ENCODE measurements around the gene FOXO3.
"Not testable (repeated sequence)": the region's sequence is repeated elsewhere in the genome, so short reads cannot be mapped to it uniquely, and the experiment has no call there.

The FOXO3 gene

DNA sequence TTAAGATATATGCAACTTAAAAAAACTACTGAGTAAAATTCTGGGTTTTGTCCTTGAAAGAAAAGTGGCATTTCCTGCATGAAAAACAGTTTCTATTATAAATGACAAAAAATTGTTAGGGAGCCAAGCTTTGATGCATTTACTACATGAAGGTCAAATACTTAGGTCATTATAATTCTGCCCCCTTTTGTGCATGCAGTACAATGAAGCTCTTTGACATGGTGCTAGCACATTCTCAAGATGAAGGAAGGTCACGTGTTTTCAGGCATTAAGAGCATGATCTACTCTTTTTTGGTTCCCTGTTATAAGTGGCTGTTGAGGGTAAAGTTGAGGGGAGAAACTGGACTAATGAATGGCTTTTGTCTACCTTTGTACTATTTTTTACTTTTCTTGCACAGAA is 72.7 kb downstream of the FOXO3 start:
- no peak for DNase-seq

DNA sequence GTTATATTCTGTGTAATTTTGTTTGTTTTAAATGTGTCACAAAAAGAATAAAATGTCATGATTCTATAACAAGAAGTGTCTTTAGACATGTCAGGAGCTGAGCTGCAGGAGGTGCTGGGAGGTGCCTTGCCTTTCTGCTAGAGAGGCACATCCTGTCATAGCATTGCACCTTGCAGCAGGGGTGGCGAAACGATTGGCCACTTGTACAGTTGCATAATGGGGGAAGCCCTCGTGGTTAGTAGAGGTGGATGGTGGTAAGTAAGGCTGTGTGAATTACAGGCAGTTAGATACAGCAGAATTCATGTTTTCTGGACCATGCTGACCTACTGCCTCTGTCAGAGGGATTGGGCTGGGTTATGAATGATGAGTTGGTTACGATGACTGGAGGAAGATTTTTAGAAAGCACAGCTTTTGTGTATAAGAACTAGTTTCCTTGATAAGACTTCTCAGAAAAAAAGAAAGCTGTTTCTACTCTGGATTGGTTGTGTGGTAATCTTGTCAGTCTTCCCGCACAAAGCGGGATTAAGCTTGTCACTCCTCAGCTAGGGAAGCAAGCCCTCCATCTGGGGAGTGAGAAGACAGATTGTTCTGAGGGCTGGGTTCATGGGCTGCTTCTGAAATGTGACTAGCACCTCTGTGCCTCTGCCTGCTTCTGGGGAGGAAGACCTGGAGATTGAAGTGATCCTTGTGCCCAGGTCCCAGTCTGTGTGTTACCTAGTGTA is 74.9 kb downstream of the FOXO3 start:
- DNase-seq = no peak

DNA sequence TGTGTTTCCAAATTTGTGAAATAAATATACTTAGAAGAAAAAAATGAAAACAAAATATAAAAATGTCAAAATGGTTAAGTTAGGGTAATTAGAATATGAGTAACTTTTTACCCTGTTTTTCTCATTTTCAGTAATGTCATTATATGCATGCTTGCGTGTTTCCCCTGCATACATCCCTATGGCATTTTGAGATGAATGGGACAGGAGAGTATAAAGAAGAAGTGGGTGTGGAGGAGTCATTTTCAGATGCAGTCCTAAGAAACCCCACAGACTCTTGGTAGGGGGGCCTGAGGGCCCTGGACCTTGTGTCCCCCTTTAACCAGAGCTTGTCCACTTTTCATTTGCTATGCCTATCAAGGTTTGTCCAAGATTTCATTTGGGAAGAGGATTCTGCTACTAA is 77.2 kb downstream of the FOXO3 start:
- no peak for DNase-seq

DNA sequence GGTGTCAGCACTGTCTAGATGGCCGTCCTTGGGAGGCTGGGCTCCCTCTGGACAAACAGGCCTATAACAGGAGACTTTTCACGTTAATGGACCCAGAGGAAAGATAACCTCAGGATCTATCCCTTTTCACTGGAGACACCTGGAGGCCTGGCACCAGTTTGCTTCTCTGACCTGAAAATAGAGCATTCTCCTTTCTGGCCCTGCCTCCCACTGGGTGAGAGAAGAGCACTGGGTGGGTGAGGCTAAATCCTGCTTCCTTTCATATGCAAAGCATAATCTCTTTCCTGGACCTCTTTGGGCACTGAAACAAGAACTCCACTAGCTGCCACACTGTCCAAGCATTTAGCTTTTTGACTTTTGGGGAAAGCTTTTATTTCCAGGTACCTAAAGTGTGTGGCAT is 78.3 kb downstream of the FOXO3 start:
- no peak for DNase-seq

DNA sequence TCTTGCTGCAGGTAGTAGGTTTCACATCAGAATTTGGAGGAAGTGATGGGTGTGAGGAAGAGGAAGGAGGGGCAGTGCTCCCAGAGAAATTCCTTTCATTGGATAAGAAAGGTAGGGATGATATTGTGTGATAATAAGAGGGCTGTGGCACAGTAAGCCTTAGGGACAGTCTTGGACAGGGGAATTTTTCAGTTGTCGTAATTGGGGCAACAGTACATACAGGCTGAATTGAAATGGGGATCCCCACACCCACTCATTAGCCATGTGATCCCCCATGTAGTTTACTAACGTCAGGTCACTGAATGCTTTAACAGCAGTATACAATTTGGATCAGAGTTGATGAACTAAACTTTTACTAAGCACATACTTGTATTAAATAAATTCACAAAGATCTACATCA is 79.4 kb downstream of the FOXO3 start:
- no peak for DNase-seq

DNA sequence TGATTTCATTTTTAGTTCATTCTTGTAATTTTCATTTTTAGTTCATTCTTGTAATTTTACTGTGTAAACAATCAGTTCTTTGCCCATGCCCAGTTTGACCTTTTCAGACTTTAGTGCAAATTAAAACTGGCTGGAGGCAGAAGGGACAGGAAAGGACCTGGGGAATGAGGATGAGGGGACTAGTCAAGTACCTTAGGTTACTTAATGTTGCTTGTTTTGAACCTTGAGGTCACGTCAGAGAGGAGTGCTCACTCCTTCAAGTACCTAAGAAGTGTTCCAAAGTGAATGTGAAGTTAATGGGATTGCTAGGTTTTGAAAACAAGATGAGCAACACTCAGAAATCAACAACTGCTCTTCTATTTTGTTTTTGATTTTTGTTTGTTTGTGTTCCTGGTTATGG is 82.5 kb downstream of the FOXO3 start:
- DNase-seq = no peak

DNA sequence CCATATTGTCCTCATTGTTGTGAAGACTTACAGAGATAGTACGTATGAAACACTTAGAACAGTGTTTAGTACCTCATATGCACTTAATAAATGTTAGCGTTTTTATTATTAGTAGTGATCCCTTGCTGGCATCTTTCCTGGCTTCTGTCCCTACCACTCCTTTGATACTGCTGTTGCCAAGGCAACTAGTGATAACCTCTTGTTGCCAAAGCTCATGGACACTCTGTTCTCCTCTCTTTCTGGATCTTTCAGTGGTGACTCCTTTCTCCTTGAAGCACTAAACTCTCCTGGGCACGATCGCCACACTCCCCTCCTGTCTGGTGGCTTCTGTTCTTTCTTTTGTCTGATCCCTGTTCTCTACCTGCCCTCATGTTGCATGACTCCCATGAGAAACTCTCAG is 83.5 kb downstream of the FOXO3 start:
- DNase-seq = no peak

DNA sequence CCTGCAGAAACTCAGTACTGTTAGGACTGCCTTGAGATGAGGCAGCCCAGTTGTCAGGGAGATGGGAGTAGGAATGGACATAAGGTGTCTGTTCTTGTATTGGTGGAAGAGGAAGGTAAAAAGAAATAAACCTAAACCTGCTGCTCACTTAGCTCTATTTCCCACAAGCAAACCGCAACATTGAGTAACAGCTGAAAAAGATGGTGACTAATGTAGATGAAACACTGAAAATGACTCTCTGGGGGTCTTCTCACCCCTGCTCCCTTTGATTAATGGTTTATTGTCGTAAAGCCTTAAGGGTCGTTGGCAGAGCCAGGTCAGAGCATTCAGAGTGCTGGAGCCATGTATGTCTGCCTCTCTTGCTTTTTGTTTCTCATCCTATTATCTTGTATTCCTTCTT is 87.5 kb downstream of the FOXO3 start:
- DNase-seq = no peak

DNA sequence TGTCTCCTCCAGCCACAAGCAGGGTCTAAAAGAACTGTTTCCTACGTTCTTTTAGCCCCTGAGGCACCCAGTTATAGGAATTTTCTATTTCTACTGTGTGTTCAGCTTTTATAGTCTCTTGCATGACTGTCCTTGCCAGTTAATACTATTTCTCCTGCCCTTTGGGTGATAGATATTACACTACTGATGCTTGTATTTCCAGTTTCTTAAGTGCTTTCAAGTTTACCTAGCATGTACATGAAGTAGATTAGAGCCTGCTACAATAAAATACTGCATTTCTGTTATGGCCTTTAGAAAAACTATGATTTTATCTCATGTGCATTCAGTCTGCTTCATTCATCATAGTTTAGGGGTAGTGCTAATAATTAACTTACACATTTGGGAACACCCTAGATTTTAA is 89.6 kb downstream of the FOXO3 start:
- DNase-seq = no peak

DNA sequence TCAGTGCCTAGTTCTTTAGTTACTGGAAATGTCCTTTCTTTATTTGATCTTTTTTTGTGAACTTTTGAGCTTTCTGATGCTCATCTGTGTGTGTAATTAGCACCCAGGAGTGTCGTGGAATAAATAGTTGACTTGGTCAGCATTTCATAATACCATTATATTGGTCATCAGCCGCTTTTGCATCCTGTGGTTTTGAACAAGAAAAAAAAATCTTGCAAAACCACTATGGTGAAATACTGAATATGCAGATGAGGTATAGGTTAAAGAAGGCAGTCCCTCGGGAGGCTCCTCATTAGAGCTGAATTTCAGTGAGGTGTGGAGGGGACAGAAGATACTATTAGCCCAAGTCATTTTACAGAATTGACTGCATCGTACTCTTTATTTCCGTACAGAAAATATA is 90.1 kb downstream of the FOXO3 start:
- no peak for DNase-seq

DNA sequence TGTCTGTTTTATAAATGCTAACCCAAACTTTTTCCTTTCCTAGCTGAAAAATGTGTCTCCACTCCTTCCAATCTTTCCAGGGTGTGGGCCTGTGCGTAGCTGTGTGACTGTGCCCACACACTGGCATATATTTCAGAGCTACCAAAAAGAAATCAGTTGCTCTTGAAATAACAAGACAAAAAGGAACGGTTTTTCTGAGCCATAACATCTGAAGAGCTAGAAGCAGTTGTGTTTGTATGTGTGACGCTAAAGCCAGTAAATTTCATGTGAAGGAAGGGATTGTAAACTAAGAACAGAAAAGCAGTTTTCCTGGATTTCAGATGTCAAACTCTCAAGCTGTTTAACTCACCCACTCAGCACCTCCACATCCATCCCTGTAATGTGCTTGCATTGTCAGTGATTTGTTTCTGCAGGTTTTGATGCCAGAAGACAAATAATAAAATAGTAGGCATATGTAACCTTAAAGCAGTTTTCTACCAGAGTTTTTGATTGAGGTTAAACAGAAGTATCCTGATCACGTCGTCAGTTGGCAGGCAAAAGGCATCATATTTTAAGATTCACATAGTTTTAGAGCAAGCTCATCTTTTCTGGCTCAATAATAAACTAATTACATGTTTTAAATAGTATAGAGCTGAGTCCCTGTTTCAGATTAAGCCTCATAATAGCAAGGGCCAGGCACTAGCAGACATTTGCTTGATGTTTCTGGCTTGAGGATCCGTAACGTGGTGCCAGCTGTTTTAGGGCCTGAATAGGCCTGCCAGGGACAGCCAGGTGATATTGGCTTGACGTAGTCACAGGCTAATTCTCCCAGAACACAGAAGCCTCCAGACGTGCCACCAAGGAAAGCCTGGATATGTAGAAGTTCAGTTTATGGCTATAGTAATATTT is 90.9 kb downstream of the FOXO3 start:
- DNase-seq = no peak

DNA sequence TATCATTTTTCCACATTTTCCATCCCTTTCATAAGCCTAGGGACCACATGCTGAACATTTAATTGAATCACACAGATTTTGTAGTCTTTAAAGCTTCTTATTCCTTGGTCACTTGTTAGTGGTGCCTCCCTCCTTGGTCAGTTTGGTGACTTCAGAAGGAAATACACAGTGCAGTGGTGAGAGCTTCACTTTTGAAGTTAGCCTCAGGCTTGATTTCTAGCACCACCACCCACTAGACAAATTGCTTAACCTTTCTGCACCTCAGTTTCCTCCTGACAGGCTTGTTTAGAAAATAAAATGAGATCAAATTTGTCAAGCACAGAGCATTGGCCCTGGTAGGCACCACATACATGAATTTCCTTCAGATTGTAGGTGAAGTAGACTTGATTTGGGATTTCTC is 91.7 kb downstream of the FOXO3 start:
- DNase-seq = no peak

DNA sequence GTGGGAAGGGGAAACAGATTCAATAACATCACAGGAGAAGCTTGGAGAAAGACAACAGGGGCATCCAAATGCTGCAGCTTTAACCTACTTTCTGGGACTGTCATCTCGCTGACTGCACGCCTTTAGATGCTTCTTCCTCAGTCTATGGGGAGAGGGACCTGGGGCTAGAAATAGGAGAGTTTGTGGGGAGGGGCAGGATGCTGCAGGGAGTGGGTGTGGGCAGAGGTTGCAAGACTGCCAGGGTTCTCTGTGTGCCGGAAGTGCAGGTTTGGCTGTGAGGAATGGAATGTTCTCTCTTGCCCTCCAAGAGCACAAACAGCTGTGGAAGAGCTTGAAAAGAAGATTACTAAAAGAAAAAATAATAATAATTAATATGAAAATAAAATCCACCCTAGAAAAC is 93.2 kb downstream of the FOXO3 start:
- DNase-seq = no peak

DNA sequence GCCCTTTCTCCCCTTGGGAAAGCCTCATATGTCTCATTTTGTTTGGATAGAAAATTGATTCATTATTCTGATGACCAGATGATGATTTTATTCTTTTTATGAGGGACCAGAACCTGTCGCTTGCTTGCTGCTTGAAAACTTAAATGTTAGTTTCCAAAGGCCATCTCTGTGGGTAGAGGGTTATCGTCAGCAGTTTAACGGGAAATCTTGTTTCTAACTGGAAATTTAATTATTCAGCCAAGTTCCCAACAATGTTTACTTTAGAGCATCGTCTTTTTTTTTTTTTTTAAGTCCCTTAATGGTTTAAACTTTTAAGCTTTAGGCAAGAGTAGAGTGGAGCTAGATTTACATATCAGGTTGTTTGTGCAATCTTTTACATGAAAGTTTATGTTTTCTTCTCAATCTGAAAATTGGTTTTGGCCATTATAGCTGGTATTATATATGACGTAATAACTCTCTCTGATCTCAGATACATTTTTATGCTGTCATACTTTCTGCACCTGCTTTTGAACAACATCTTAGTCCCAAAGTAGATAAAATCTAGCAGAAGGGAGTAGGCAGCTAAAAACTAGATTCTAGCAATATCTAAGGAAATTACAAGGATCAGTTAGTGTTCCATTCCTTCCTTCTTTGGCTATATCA is 93.9 kb downstream of the FOXO3 start:
- no peak for DNase-seq

DNA sequence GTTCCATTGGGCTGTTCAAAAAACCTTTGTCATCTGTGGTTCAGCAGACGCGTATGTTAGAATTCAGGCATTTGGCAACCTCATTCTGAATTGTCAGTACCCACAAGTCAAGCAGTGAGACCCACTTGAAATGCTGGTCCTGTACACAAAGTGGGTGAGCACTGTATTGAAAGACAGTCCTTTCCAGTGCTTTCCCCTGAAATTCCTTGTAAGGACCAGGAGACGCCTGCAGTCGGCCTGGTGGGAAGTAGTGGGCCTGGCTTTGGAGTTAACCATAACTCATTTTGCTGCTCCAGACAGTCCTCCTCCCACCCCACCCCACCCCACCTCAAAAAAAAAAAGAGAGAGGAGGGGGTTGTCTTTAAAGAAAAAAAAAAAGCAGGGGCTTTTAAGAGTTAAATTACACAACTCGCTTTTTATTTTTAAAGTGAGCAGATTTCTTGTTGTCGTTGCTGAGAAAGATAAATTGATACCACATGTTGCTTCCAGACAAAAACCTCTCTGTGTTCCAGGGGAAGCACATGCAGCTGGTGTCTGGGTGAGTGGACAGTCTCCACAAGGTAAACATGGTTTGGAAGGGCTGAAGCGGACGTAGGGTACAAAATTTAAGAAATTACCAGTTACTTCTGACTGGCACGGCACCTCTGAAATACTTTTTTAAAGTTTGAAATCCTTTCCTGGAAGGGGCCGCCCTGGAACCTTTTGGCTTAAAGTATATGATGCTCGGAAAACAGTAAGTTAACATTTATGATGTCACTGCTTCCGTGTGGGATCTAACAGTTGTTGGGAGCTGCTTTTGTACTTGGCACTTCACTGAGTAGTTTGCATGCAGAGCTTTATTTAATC is 95.3 kb downstream of the FOXO3 start:
- no peak for DNase-seq

DNA sequence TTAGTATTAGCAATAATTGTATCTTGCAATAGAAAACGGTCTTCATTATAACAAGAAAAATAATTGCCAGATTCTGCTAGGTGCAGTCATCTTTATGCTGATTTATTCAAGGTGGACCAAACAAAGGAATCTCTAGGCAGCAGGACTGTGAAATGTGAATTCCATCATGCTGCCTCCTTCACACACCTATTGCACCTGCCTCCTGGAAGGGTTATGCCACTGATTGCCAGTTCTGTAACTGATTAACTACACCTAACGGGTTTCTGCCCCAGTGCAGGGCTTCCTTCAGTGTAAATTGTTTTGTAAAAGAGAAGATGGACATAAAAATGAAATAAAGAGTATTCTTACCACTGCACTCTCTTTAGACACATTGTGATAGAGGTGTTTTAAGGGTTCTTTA is 96.1 kb downstream of the FOXO3 start:
- DNase-seq = no peak

DNA sequence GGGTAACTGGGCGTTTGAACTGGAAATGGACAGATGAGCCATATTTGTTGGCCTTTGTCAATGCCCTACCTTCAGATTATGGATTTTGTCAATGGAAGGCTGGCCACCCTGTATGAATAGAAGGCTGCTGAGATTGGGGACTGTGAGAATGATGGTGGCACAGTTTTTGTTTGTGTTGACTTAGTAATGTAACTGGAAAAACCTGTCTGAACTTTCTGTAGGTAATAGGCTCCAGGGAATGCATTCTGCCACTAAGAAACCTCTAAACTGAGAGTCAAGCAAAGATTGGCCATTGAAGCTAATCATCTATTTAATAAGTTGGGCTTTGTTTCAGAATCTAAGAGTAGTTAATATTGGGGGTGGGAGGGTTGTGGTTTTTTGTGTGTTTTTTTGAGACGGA is 97.5 kb downstream of the FOXO3 start:
- DNase-seq = no peak

DNA sequence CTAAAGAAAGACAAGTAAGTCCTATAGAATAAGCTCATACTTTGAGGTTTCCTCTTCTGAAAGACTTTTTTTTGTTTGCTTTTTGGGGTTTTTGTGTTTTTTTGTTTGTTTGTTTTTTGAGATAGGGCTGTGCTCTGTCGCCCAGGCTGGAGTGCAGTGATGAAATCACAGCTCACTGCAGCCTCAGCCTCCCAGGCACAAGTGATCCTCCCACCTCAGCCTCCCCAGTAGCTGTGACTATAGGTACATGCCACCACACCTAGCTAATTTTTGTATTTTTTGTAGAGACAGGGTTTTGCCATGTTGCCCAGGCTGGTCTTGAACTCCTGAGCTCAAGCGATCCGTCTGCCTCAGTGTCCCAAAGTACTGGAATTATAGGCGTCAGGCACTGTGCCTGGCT is 98.1 kb downstream of the FOXO3 start:
- DNase-seq = not testable (repeated sequence)

DNA sequence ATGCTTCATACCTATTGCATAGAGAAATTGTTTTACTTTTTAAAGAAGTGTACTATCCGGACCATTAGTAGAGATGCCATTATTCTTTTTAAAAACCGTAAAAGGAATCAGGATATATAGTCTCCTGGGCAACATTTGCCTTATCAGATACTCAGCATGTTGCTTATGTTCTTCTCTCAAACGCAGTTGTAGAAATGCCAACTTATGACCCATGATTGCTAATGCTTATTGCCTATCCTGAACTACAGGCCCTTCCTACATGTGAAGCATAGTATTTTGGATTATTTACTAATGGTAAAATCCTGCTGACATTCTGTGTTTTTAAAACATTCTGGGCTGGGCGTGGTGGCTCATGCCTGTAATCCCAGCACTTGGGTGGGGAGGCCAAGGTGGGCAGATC is 99.5 kb downstream of the FOXO3 start:
- DNase-seq = no peak

DNA sequence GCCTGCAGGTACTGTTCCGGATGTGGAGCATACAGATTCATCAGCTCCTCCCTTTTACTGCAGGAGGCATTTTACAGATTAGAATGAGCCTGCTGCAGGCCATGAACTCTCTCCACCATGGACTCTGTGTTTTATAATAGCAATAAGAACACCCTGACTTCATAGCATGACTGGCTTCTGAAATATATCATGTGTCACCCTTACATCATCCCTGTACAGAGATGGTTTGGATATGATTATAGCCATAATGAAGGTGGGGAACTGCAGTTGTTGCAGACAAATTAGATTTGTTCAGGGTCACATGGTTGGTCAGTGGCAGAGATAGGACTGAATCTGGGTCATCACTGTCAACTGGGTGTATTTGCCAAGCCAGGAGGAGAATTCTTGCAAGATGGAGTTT is 100.7 kb downstream of the FOXO3 start:
- no peak for DNase-seq

DNA sequence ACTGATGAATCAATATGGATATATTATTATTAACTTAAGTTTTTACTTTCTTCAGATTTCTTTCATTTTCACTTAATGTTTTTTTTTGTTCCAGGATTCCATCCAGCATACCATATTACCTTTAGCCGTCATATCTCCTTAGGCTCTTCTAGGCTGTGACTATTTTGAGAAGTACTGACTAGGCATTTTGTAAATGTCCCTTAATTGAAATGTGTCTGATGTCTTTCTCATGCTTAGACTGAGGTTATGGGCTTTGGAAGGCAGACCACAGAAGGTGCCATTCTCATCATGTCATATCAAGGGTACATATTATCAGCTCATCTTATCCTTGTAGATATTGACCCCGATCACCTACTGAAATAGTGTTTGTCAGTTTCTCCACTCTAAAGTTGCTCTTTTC is 101.3 kb downstream of the FOXO3 start:
- DNase-seq = no peak

DNA sequence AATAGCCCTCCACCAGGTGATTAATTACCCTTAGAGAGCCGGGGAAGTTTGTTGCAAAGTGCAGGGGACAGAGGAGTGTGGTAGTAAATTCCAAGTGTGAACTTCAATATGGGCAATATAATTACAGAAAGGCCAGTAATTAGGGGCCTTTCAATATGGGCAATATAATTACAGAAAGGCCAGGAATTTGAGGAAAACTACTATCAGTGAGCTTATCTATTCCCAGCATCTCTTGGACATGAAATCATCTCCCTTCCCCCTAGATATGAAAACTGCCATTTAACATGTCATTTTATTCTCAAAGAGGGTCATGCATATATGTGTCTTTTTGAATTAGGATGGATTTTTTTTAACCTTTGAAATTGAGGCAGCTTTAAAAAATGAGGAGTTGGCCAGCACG is 102.0 kb downstream of the FOXO3 start:
- no peak for DNase-seq

DNA sequence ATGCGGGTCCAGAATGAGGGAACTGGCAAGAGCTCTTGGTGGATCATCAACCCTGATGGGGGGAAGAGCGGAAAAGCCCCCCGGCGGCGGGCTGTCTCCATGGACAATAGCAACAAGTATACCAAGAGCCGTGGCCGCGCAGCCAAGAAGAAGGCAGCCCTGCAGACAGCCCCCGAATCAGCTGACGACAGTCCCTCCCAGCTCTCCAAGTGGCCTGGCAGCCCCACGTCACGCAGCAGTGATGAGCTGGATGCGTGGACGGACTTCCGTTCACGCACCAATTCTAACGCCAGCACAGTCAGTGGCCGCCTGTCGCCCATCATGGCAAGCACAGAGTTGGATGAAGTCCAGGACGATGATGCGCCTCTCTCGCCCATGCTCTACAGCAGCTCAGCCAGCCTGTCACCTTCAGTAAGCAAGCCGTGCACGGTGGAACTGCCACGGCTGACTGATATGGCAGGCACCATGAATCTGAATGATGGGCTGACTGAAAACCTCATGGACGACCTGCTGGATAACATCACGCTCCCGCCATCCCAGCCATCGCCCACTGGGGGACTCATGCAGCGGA is 102.9 kb downstream of the FOXO3 start:
- not testable (repeated sequence) for DNase-seq
